Activated T-helper 1 cell treated with anti-CD3 and anti-CD28 coated beads, Interleukin-2, amount 50 U/mL, for 16 hours (primary cell): ENCODE measurements around the gene CALCOCO1.
A peak's percentile ranks its signal among the peaks of the same experiment; 100 is the strongest.

Source experiments
- DNase-seq, 2 donors: peaks; one replicate each; pipeline ENCODE4 v3.0.0-alpha.2; 2020; ENCODE audit warnings: low read depth in 1 of 2, low spot score in 1 of 2

CALCOCO1 gene

GRCh38 chr12:53752192-53752601 is 24.9 kb upstream of the CALCOCO1 start:
- DNase-seq = no peak

GRCh38 chr12:53751336-53752191 is 24.3 kb upstream of the CALCOCO1 start, which contains the start of gene CISTR:
Gene CISTR, minus strand, starts transcription at chr12:53751979.
- DNase-seq = no peak

DNA sequence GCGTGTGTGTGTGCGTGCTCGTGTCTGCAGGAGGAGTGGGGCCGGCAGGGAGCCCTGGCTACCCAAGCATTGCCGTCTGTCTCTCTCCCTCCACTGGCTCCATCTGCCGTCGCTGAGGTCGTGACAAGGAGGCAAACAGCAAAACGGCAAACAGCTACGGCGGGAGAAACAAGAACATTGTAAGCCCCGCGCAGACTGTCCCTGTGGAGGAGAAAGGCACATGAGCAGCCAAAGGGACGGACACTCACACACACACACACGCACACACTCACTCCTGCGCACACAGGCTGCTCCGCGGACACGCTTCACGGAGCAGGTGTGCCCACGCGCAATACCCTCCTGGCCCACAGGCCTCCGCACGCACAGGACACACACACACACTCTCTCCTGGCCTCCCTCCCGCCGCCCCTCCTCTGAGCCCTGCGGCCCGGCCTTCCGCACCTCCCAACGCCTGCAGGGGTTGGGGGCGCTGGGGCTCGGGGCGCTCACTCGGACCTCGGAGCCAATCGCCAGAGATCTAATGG is 23.6 kb upstream of the CALCOCO1 start:
- DNase-seq = no peak

- no peak for DNase-seq
Measured at GRCh38 chr12:53749986-53750811, 22.9 kb upstream of the CALCOCO1 start.

DNA sequence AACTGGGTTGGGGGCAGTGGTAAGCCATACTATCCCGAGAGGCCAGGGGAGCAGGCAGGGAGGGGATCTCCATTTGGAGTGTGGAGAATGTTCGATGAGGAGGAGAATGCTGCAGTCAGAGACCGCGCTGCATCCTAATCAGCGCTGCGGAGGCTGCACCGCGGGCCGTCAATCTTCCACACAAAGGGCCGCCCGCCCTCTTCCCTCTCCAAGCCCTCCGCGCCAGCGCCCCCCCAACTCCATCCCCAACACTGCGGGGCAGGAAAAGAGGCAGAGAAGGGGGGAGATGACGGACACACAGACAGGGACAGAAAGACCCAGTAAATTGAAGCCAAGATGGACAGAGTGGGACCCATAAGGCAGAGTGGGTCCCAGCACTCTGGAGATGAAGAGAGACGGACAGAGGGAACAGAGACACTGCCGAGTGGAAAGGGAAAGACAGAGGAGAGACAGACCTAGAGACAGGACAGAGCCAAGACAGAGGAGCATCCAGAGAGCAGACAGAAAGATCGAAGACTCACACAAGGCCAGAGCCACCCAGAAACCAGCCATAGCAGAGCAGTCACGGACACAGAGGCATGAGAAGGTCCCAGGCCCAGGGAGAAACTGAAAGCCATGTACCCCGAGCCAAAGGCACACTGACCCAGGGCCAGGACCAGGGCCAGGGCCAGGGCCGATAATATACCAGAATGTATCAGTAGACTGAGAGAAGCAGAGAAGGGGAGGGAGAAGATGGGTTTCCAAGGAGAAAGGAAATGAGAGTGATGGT is 21.0 kb upstream of the CALCOCO1 start:
- no peak for DNase-seq

GRCh38 chr12:53747095-53747494 is 19.8 kb upstream of the CALCOCO1 start:
- no peak for DNase-seq

DNA sequence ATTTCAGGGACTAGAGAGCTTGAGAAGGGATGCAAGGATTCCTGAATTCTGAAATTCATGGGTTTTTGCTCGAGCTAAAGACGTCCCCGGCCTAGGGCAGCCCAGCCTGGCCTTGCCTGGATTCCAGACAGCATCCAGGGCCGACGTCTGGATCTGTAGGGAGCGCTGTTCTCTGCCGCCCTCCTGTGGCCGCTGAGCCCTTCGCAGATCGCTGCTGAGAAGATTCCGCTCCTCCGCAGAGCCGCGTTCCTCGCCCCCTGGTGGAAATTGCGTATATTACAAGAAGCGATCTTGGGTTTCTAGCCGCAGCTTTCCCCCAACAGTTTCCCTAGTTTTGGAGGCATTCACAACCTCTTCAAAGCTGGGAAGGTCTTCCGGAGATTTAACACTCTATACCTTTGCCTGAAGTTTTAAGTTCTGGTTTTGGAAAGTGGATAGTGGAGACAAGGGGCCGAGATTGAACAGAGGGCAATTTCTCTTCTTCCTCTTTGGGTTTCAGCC is 19.4 kb upstream of the CALCOCO1 start:
- DNase-seq = peak; percentile 72 to 75

- DNase-seq = no peak
Measured at GRCh38 chr12:53744751-53745150, 17.5 kb upstream of the CALCOCO1 start.

DNA sequence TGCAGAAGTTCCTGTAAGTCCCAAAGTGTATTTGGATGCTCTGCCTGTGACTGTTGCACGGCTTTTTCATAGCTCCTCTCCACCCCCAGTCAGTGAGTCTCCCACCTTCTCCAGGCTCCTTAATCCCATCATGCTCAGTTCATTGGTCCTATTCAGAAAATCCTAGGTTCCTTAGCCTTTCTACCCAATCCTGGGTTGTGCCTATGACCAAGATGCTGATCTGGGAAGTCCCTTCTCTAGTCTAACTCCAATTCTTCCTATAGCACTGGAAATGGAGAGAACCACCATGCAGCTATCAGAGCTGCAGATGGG is 16.8 kb upstream of the CALCOCO1 start:
- no peak for DNase-seq

GRCh38 chr12:53743266-53744129 is 16.2 kb upstream of the CALCOCO1 start:
- DNase-seq = peak; percentile 36 to 40

- no peak for DNase-seq
Measured at GRCh38 chr12:53740130-53740491, 12.9 kb upstream of the CALCOCO1 start.

- no peak for DNase-seq
Measured at GRCh38 chr12:53739214-53740129, 12.2 kb upstream of the CALCOCO1 start.

DNA sequence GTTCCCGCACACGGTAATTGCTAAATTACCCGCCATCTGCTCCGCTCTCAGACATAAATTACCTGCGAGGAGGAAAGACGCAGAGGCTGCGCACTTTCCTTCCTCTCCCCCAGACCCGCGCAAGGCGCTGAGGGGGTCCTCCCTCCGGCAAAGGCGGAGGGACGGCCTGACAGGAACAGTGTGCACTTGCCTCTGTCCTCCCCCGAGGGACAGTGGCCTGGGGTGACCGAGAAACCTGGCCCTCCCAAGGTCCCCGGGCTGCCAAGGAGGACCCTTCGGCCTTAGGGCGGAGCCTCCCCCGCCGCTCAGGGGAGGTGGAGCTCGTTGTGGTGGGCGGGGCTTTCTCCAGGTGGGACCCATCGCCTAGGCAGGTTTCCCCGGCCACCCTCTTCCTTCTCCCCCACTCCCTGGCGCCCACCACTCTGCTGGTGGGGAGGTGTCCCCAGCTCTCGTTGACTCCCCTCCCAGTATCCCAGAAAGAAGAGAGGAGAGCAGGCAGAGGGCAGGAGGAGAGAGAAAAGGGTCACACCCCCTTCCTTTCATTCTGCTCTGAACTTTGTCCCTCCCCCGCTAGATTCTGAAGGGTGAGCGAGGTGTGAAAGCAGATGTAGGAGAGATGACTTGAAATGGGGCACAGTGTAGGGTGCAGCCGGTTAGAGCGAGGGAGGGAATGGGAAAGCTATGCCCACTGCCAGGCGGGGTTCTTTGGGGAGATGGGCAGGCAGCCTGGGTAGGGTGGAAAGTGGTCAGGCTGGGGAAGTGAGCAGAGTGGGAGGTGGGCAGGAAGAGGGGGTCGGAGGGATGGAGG is 11.4 kb upstream of the CALCOCO1 start:
- DNase-seq = no peak

GRCh38 chr12:53737951-53738405 is 10.7 kb upstream of the CALCOCO1 start:
- no peak for DNase-seq

- DNase-seq = no peak
Measured at GRCh38 chr12:53737093-53737808, 10.0 kb upstream of the CALCOCO1 start.

DNA sequence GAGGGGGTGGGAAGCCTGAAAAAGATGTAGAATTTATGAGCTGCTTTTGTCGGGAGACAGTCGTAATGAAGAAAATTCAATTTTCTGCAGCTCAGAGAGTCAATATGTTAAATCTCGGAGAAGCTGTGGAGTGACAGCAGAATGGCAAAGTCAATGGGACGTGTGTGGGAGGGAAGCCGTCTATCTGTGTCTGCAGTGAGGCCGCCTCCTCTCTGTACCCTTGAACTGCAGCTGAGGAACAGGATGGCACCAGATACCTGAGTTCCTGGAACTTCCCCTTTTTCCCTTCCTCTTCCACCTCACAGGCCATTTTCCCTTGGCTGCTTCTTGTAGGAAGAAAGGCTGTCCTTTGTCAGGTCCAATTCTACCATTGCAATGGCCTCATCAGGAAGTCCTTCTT is 9.3 kb upstream of the CALCOCO1 start:
- no peak for DNase-seq

GRCh38 chr12:53735556-53735955 is 8.3 kb upstream of the CALCOCO1 start:
- no peak for DNase-seq

DNA sequence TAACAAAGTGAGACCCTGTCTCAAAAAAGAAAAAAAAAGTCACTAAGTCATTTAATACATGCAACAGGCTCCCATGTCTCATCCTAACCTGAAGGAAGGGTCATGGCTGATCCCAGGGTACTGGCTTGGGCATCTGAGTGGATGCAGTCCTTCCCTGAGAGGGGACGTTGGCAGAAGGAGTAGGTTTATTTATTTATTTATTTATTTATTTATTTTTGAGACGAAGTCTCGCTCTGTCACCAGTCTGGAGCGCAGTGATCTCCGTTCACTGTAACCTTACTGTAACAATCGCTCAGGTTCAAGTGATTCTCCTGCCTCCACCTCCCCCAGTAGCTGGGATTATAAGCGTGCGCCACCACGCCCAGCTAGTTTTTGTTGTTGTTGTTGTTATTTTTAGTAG is 7.2 kb upstream of the CALCOCO1 start:
- DNase-seq = no peak
